GM21619 (cell line): ENCODE data around the gene HOXC9.

Source experiments
- ATAC-seq: cut with Tn5 transposase; IDR thresholded peaks from one replicate; pipeline ENCODE4 v1.9.1; 2021; ENCODE audit not compliant: unreplicated experiment

Gene HOXC9

GRCh38 chr12:54024581-54025305, 24.8 kb downstream of the HOXC9 start:
- ATAC-seq = no peak

GRCh38 chr12:54025499-54026405, 25.8 kb downstream of the HOXC9 start:
- no peak for ATAC-seq

GRCh38 chr12:54026640-54027441, 26.9 kb downstream of the HOXC9 start:
- no peak for ATAC-seq

GRCh38 chr12:54027442-54027786, 27.5 kb downstream of the HOXC9 start:
- no peak for ATAC-seq

- no peak for ATAC-seq
Observed at GRCh38 chr12:54028314-54029201, 28.6 kb downstream of the HOXC9 start, which contains the start of gene HOXC6. HOXC6 (plus strand) TSS chr12:54028440; CDS start chr12:54028522, 82 bp downstream.

- no peak for ATAC-seq
Observed at GRCh38 chr12:54029529-54030441, 29.8 kb downstream of the HOXC9 start.

- ATAC-seq = no peak
Observed at GRCh38 chr12:54030442-54030801, 30.5 kb downstream of the HOXC9 start.

GRCh38 chr12:54030889-54031471, 31.0 kb downstream of the HOXC9 start:
- no peak for ATAC-seq

GRCh38 chr12:54031480-54031879, 31.5 kb downstream of the HOXC9 start:
- ATAC-seq = no peak

- no peak for ATAC-seq
Observed at GRCh38 chr12:54032086-54032619, 32.2 kb downstream of the HOXC9 start.

GRCh38 chr12:54032627-54033100, 32.7 kb downstream of the HOXC9 start, which contains the start of gene HOXC5:
HOXC5 (plus strand) TSS chr12:54033050; CDS start chr12:54033123, 73 bp downstream.
- ATAC-seq = no peak

GRCh38 chr12:54033106-54033979, 33.4 kb downstream of the HOXC9 start:
- ATAC-seq = no peak

GRCh38 chr12:54033980-54034784, 34.2 kb downstream of the HOXC9 start:
- ATAC-seq = no peak

- ATAC-seq = no peak
Observed at GRCh38 chr12:54034785-54035310, 34.9 kb downstream of the HOXC9 start.

- no peak for ATAC-seq
Observed at GRCh38 chr12:54035568-54036264, 35.8 kb downstream of the HOXC9 start.
